Myocyte (in vitro differentiated cells): ENCODE measurements around the gene ANKRD13B. TPM values are rescaled to one million over a fixed set of nuclear protein-coding genes. Genes with fewer than 3 reads are reported as not detected.
"Not testable (repeated sequence)": the region's sequence is repeated elsewhere in the genome, so short reads cannot be mapped to it uniquely, and the experiment has no call there.

Experiments used
- DNase-seq: peaks from one replicate; pipeline ENCODE4 v3.0.0-alpha.2; 2012; ENCODE audit warnings: low read depth
- polyA plus RNA-seq: library from polyadenylated mRNA; unstranded; fragments of >200 nt; gene quantifications from one replicate; pipeline ENCODE4 v1.2.1, GENCODE V29; 2012; ENCODE audit warnings: missing spikeins
- total RNA-seq: library from RNA; depleted of rRNA; stranded (reverse); fragments of >200 nt; gene quantifications from 2 replicates; pipeline ENCODE4 v1.2.3, GENCODE V29; 2014

Gene ANKRD13B
- 29.1 and 41.2 TPM in 2 replicates for total RNA-seq
- 13.0 TPM for polyA plus RNA-seq

- peak; percentile 56 for DNase-seq
These were observed at the start of gene ANKRD13B for GRCh38 chr17:29592850-29593551. ANKRD13B (plus strand) TSS chr17:29593132; CDS start chr17:29593622, 490 bp downstream.

- no peak for DNase-seq
These were observed 48.9 kb upstream of the ANKRD13B start for GRCh38 chr17:29544066-29544465.

GRCh38 chr17:29546085-29546484 is 46.8 kb upstream of the ANKRD13B start:
- no peak for DNase-seq

GRCh38 chr17:29546830-29547229 is 46.1 kb upstream of the ANKRD13B start:
- DNase-seq: no peak

- peak; percentile 18 for DNase-seq
These were observed 43.6 kb upstream of the ANKRD13B start for GRCh38 chr17:29549177-29549923.

GRCh38 chr17:29555840-29556239 is 37.1 kb upstream of the ANKRD13B start:
- no peak for DNase-seq

GRCh38 chr17:29557085-29557738 is 35.7 kb upstream of the ANKRD13B start:
- DNase-seq: no peak

GRCh38 chr17:29557739-29558116 is 35.2 kb upstream of the ANKRD13B start:
- DNase-seq: no peak

GRCh38 chr17:29558139-29558538 is 34.8 kb upstream of the ANKRD13B start:
- DNase-seq: not testable (repeated sequence)

GRCh38 chr17:29559640-29560039 is 33.3 kb upstream of the ANKRD13B start:
- no peak for DNase-seq

GRCh38 chr17:29560316-29560715 is 32.6 kb upstream of the ANKRD13B start:
- DNase-seq: no peak

- no peak for DNase-seq
These were observed 31.1 kb upstream of the ANKRD13B start for GRCh38 chr17:29561554-29562517.

- no peak for DNase-seq
These were observed 30.3 kb upstream of the ANKRD13B start for GRCh38 chr17:29562615-29563014.

- peak; percentile 78 for DNase-seq
These were observed 29.1 kb upstream of the ANKRD13B start for GRCh38 chr17:29563816-29564215.

- no peak for DNase-seq
These were observed 27.1 kb upstream of the ANKRD13B start for GRCh38 chr17:29565643-29566472.

GRCh38 chr17:29566473-29567303 is 26.2 kb upstream of the ANKRD13B start, which contains the start of gene ABHD15:
ABHD15 (minus strand) TSS chr17:29567037; CDS start chr17:29566966, 71 bp downstream.
- DNase-seq: peak; percentile 68

- no peak for DNase-seq
These were observed 25.7 kb upstream of the ANKRD13B start for GRCh38 chr17:29567304-29567553.

- peak; percentile 72 for DNase-seq
These were observed 25.2 kb upstream of the ANKRD13B start for GRCh38 chr17:29567554-29568330.
